A549 (cell line): ENCODE measurements around the gene CSTA. TPM values are rescaled to one million over a fixed set of nuclear protein-coding genes. Genes with fewer than 3 reads are reported as not detected.

Experiments used
- ATAC-seq, 2 experiments: fragments of 200-7000 bp in 1 of 2; fragments of >200 bp in 1 of 2; cut with Nextera tagmentation in 1 of 2; cut with Tn5 transposase in 1 of 2; 3 replicates each; pipeline versions ENCODE4 v1.8.0 to v1.9.1; 2018 to 2020; ENCODE audit warnings: mild to moderate bottlenecking in 1 of 2, moderate library complexity in 1 of 2
- CTCF ChIA-PET: fragments of 300-600 bp; sonication (Branson Sonifier 250); formaldehyde crosslinking; extraction: SDS; loops from one replicate; lab custom pipeline; 2021; ENCODE audit warnings: antibody characterized with exemption, inconsistent platforms; lab: Yijun Ruan, JAX
- POLR2A ChIA-PET: fragments of 350-600 bp; formaldehyde crosslinking; extraction: SDS; loops from one replicate; lab custom pipeline; 2021; ENCODE audit warnings: antibody characterized with exemption, inconsistent platforms; lab: Yijun Ruan, JAX
- DNase-seq, 2 experiments: peaks; one replicate each; pipeline versions ENCODE4 v3.0.0 to v3.0.0-alpha.2; 2011 to 2016; ENCODE audit warnings: low read depth in 1 of 2, low spot score in 1 of 2
- FAIRE-seq: peaks from 2 replicates; lab custom pipeline; 2011; peaks lifted over from hg19 to GRCh38; lab: Jason Lieb, UNC
- H3K27ac ChIP-seq, 2 experiments: fragments of >200 bp; sonication (Bioruptor Twin); formaldehyde crosslinking; 3 replicates each; pipeline ENCODE4 v1.5.1; 2016 to 2017
- H3K4me1 ChIP-seq: fragments of >200 bp; sonication (Bioruptor Twin); formaldehyde crosslinking; 3 replicates; pipeline ENCODE4 v1.6.1; 2016
- H3K4me2 ChIP-seq: fragments of >200 bp; sonication (Bioruptor Twin); formaldehyde crosslinking; 3 replicates; pipeline ENCODE4 v1.6.1; 2016
- H3K4me3 ChIP-seq: fragments of >200 bp; sonication (Bioruptor Twin); formaldehyde crosslinking; 3 replicates; pipeline ENCODE4 v1.5.1; 2016
- H3K9me3 ChIP-seq: fragments of >200 bp; sonication (Bioruptor Twin); formaldehyde crosslinking; 3 replicates; pipeline ENCODE4 v1.6.1; 2016
- BHLHE40 ChIP-seq: IDR thresholded peaks from 2 replicates; pipeline ENCODE4 v1.6.1; 2012; ENCODE audit warnings: low read depth, low read length, inconsistent platforms
- CBX2 ChIP-seq: fragments of 200-600 bp; sonication (generic); IDR thresholded peaks from 2 replicates; pipeline ENCODE4 v1.6.1; 2016; ENCODE audit warnings: low read depth, mild to moderate bottlenecking, borderline replicate concordance
- CEBPB ChIP-seq, 2 experiments: fragments of >200 bp in 1 of 2; sonication (Bioruptor Twin) in 1 of 2; formaldehyde crosslinking in 1 of 2; IDR thresholded peaks; 2 replicates each; pipeline ENCODE4 v1.6.1; 2012 to 2016
- CHD4 ChIP-seq: fragments of 200-600 bp; sonication (generic); IDR thresholded peaks from 2 replicates; pipeline ENCODE4 v1.6.1; 2016; ENCODE audit warnings: antibody characterized with exemption, mild to moderate bottlenecking, borderline replicate concordance
- E2F6 ChIP-seq: IDR thresholded peaks from 2 replicates; pipeline ENCODE4 v1.6.1; 2012; ENCODE audit warnings: low read depth, borderline replicate concordance
- ELK1 ChIP-seq: fragments of 150-350 bp; IDR thresholded peaks from 2 replicates; pipeline ENCODE4 v1.6.1; 2014; ENCODE audit warnings: low read depth, mild to moderate bottlenecking, low read length
- FOSL2 ChIP-seq, 2 experiments: fragments of 450-650 bp in 1 of 2; fragments of >200 bp in 1 of 2; sonication (Bioruptor Twin) in 1 of 2; formaldehyde crosslinking; IDR thresholded peaks; 2 replicates each; pipeline versions ENCODE4 v1.5.0 to v1.6.1; 2016 to 2020; ENCODE audit warnings: mild to moderate bottlenecking in 1 of 2, moderate library complexity in 1 of 2
- FOXS1 ChIP-seq: fragments of 250-450 bp; sonication (Bioruptor Pico); IDR thresholded peaks from 2 replicates; pipeline ENCODE4 v1.5.0; 2020; ENCODE audit warnings: mild to moderate bottlenecking, moderate library complexity
- HDAC2 ChIP-seq: fragments of 200-600 bp; sonication (generic); IDR thresholded peaks from 2 replicates; pipeline ENCODE4 v1.6.1; 2016
- HEYL ChIP-seq: fragments of 250-450 bp; sonication (Bioruptor Pico); IDR thresholded peaks from 2 replicates; pipeline ENCODE4 v1.8.0; 2021; ENCODE audit warnings: mild to moderate bottlenecking, moderate library complexity
- HOXB5 ChIP-seq: fragments of 250-450 bp; sonication (Bioruptor Pico); IDR thresholded peaks from 2 replicates; pipeline ENCODE4 v1.5.0; 2020; ENCODE audit warnings: mild to moderate bottlenecking, moderate library complexity
- KDM1A ChIP-seq: fragments of 200-600 bp; sonication (generic); IDR thresholded peaks from 2 replicates; pipeline ENCODE4 v1.6.1; 2016; ENCODE audit warnings: low read depth, mild to moderate bottlenecking
- MAFK ChIP-seq: fragments of 450-650 bp; IDR thresholded peaks from 2 replicates; pipeline ENCODE4 v1.6.1; 2014; ENCODE audit not compliant: partially characterized antibody
- MAX ChIP-seq: IDR thresholded peaks from 2 replicates; pipeline ENCODE4 v1.6.1; 2012
- PBX3 ChIP-seq: IDR thresholded peaks from 2 replicates; pipeline ENCODE4 v1.6.1; 2012
- POLR2A ChIP-seq: IDR thresholded peaks from 2 replicates; pipeline ENCODE4 v1.6.1; 2012; ENCODE audit warnings: mild to moderate bottlenecking, low read length
- POLR2AphosphoS2 ChIP-seq: conservative IDR thresholded peaks from 2 replicates; pipeline ENCODE4 v1.6.1; 2012; ENCODE audit warnings: low read length, improper control_type of control experiment, inconsistent platforms
- REST ChIP-seq: fragments of 200-600 bp; sonication (generic); IDR thresholded peaks from 2 replicates; pipeline ENCODE4 v1.6.1; 2016; ENCODE audit warnings: antibody characterized with exemption, mild to moderate bottlenecking, moderate library complexity
- RFX5 ChIP-seq: fragments of 450-650 bp; IDR thresholded peaks from 2 replicates; pipeline ENCODE4 v1.7.1; 2014; ENCODE audit warnings: antibody characterized with exemption, mild to moderate bottlenecking, moderate library complexity
- SMC3 ChIP-seq: fragments of >200 bp; sonication (Bioruptor Twin); formaldehyde crosslinking; IDR thresholded peaks from 3 replicates; pipeline ENCODE4 v1.6.1; 2018; ENCODE audit warnings: inconsistent platforms
- TFCP2L1 ChIP-seq: fragments of 250-450 bp; sonication (Bioruptor Pico); IDR thresholded peaks from 2 replicates; pipeline ENCODE4 v1.5.0; 2021; ENCODE audit warnings: mild to moderate bottlenecking
- TP53 ChIP-seq: fragments of 250-450 bp; sonication (Bioruptor Pico); IDR thresholded peaks from 2 replicates; pipeline ENCODE4 v1.5.0; 2021; ENCODE audit warnings: mild to moderate bottlenecking, moderate library complexity
- USF2 ChIP-seq: fragments of 450-650 bp; IDR thresholded peaks from 2 replicates; pipeline ENCODE4 v1.6.1; 2014; ENCODE audit warnings: antibody characterized with exemption
- ZNF302 ChIP-seq: fragments of 250-450 bp; sonication (Bioruptor Pico); IDR thresholded peaks from 2 replicates; pipeline ENCODE4 v1.9.0; 2021; ENCODE audit warnings: inconsistent platforms, mild to moderate bottlenecking, moderate library complexity
- ZSCAN20 ChIP-seq: fragments of 250-450 bp; sonication (Bioruptor Pico); IDR thresholded peaks from 2 replicates; pipeline ENCODE4 v1.8.0; 2022; ENCODE audit warnings: mild to moderate bottlenecking, moderate library complexity
- WGBS: methylation state at CpG from one replicate; pipeline ENCODE4 v1.1.6; 2017; ENCODE audit errors: missing lambda C conversion rate; 5-methylcytosine and 5-hydroxymethylcytosine counted together
- polyA plus RNA-seq, 4 experiments: library from polyadenylated mRNA; depleted of rRNA in 3 of 4; stranded (reverse); fragments of >200 nt; fragmentation: RNase III in 1 of 4; extraction: RNeasy Plus Mini Kit Qiagen cat#74134 plus additional on column Dnase treatment in 1 of 4; gene quantifications; 2 replicates in 3 of 4; 3 replicates in 1 of 4; pipeline ENCODE4 v1.2.3, GENCODE V29; 2011 to 2017

CSTA gene
- polyA plus RNA-seq, 2 of the 4 experiments (the other 2 are of a cell fraction), result 0.41 to 7.8 TPM

- H3K4me3 ChIP-seq, result no peak overlapping the region
- TF ChIP-seq CBX2 (no peak), REST (no peak), FOXS1 (CRISPR knock-in tag) (no peak), HDAC2 (no peak), MAX (no peak), CEBPB (IDR thresholded peaks at IDR 0.05) (no peak), ZSCAN20 (no peak), USF2 (no peak), ZNF302 (CRISPR knock-in tag) (no peak), RFX5 (no peak), ELK1 (no peak), E2F6 (no peak), HEYL (CRISPR knock-in tag) (no peak), POLR2AphosphoS2 (no peak)
- TF ChIP-seq, all 56 proteins: peak for 0
- FAIRE-seq (no peak), DNase-seq (no peak), ATAC-seq (no peak)
- CTCF ChIA-PET, result interaction anchor here (0.6 to 1.0 kb wide), 2 partner anchors 24 to 25 kb away, joined by 3 to 4 read pairs; no protein-coding TSS in a partner anchor
- POLR2A ChIA-PET, result no interaction called here
- H3K4me2 ChIP-seq, result no peak overlapping the region
- H3K4me1 ChIP-seq, result no peaks in the 10 kb centered on the region
- no peaks in the 10 kb centered on the region for H3K9me3 ChIP-seq
- H3K27ac ChIP-seq, result no peak overlapping the region
These were observed 12.2 kb upstream of the CSTA start for GRCh38 chr3:122312826-122313225.

GRCh38 chr3:122313281-122313680, 11.8 kb upstream of the CSTA start:
- Histone ChIP-seq H3K4me1 (no peaks in the 10 kb centered on the region), H3K4me2 (no peak overlapping the region), H3K9me3 (no peaks in the 10 kb centered on the region), H3K27ac (no peak overlapping the region), H3K4me3 (no peak overlapping the region)
- WGBS, result 53% methylated on average over 3 of the region's 3 CpGs
- ATAC-seq, result no peak
- POLR2A ChIA-PET, result no interaction called here
- CTCF ChIA-PET, result interaction anchor here (0.6 to 1.5 kb wide), 2 partner anchors 25 to 212 kb away, joined by 3 to 4 read pairs; no protein-coding TSS in a partner anchor
- no peak for FAIRE-seq
- TF ChIP-seq SMC3 (no peak), ZNF302 (CRISPR knock-in tag) (no peak), CBX2 (no peak), POLR2A (no peak), TFCP2L1 (CRISPR knock-in tag) (no peak), HEYL (CRISPR knock-in tag) (no peak), BHLHE40 (no peak), MAFK (no peak), KDM1A (no peak), FOSL2 (IDR thresholded peaks at IDR 0.05) (no peak), FOSL2 (CRISPR knock-in tag; IDR thresholded peaks at IDR 0.05) (no peak), CHD4 (no peak), HOXB5 (CRISPR knock-in tag) (no peak), PBX3 (no peak), TP53 (CRISPR knock-in tag) (no peak)
- no peak for DNase-seq
